ENCODE data around the gene DDX1.

DNA sequence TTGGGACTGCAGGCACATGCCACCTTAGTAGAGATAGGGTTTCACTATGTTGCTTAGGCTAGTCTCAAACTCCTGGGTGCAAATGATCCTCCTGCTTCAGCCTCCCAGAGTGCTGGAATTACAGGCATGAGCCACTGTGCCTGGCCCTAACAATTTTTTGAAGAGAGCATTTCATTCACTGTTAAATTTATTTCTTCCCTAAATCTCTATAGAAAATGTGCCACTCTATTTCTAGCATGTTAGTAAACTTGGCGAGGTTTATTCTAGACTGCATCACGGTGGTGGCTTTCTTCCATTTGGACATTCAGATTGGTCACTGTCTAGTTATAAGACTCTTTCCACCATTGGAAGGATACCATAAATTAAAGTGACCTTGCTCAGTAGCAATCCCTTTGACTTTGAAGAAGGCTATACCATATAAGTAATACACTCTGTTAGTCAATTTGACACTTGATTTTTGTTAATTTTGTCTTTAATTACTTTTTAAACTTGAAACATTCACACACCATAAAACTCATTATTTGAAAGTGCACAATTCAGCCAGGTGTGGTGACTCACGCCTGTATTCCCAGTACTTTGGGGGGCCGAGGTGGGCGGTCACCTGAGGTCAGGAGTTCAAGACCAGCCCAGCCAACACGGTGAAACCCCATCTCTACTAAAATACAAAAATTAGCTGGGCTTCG, 16.2 kb downstream of the DDX1 start:
- no peak for TF ChIP-seq POLR2A (IDR thresholded peaks at IDR 0.05)
- TF ChIP-seq, protein P1, sequence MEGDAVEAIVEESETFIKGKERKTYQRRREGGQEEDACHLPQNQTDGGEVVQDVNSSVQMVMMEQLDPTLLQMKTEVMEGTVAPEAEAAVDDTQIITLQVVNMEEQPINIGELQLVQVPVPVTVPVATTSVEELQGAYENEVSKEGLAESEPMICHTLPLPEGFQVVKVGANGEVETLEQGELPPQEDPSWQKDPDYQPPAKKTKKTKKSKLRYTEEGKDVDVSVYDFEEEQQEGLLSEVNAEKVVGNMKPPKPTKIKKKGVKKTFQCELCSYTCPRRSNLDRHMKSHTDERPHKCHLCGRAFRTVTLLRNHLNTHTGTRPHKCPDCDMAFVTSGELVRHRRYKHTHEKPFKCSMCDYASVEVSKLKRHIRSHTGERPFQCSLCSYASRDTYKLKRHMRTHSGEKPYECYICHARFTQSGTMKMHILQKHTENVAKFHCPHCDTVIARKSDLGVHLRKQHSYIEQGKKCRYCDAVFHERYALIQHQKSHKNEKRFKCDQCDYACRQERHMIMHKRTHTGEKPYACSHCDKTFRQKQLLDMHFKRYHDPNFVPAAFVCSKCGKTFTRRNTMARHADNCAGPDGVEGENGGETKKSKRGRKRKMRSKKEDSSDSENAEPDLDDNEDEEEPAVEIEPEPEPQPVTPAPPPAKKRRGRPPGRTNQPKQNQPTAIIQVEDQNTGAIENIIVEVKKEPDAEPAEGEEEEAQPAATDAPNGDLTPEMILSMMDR (IDR thresholded peaks at IDR 0.05): no peak
